Measurements from ENCODE around the gene PCSK7.

GRCh38 chr11:117193130-117194020 lies 38.5 kb downstream of the PCSK7 start:
- TF ChIP-seq POLR2A (IDR thresholded peaks at IDR 0.05): no peak
- no peak for TF ChIP-seq CTCF (IDR thresholded peaks at IDR 0.05)

All from lower leg skin (tissue), 3 donors.